Nephron progenitor cell (in vitro differentiated cells): ENCODE measurements around the gene DNPEP.

ENCODE experiments used
- DNase-seq: peaks from one replicate; pipeline ENCODE4 v3.0.0; 2021
- H3K27ac Mint-ChIP-seq: 2 replicates; pipeline ENCODE4 v1.8.0; 2021; ENCODE audit warnings: mild to moderate bottlenecking, moderate library complexity, mixed read lengths
- H3K27me3 Mint-ChIP-seq: 2 replicates; pipeline ENCODE4 v1.8.0; 2021; ENCODE audit warnings: mild to moderate bottlenecking, low read depth, mixed read lengths; ENCODE audit not compliant: poor library complexity
- H3K36me3 Mint-ChIP-seq: 2 replicates; pipeline ENCODE4 v1.8.0; 2021; ENCODE audit warnings: low read depth, mixed read lengths
- H3K4me1 Mint-ChIP-seq: 2 replicates; pipeline ENCODE4 v1.8.0; 2021; ENCODE audit warnings: mixed read lengths
- H3K4me3 Mint-ChIP-seq: 2 replicates; pipeline ENCODE4 v1.8.0; 2021; ENCODE audit warnings: mild to moderate bottlenecking, moderate library complexity, mixed read lengths
- H3K9me3 Mint-ChIP-seq: 2 replicates; pipeline ENCODE4 v1.8.0; 2021; ENCODE audit warnings: mild to moderate bottlenecking, moderate library complexity, mixed read lengths
- TF ChIP-seq, protein P1 (sequence below): fragments of 200-600 bp; sonication (generic); IDR thresholded peaks from 2 replicates; pipeline ENCODE4 v1.5.0; 2021; ENCODE audit warnings: antibody characterized with exemption

Gene DNPEP

DNA sequence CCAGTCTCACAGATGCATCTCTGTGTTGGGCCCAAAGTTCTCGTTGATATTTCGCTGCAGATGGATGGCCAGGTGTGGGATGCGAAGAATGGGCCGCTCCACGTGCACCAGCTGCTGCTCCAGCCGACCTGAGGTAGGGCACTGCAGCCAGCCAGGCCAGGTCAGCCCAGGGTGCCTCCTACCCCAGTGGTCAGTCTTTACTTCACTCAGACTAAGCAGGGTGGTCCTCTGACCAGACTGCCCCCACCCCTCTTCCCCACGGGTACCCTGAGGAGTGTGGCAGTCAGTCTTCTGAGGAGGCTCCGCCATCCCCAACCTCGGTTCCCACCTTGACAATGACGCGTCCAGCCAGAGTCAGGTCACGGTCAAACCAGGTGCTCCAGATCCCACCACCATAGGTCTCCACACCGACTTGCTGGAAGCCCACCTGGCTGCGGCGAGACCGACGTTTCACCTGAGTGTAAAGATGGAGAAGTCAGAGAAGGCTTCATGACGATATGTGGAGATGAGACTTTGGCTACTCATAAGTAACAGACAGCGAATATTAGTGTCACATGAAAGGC is 1.7 kb downstream of the DNPEP start:
- DNase-seq = no peak
- H3K4me3 Mint-ChIP-seq = peak overlapping the region; percentile 93
- peaks cover 15% of the 10 kb centered on the region for H3K27me3 Mint-ChIP-seq
- H3K36me3 Mint-ChIP-seq = peaks cover 38% of the 10 kb centered on the region
- TF ChIP-seq, protein P1, sequence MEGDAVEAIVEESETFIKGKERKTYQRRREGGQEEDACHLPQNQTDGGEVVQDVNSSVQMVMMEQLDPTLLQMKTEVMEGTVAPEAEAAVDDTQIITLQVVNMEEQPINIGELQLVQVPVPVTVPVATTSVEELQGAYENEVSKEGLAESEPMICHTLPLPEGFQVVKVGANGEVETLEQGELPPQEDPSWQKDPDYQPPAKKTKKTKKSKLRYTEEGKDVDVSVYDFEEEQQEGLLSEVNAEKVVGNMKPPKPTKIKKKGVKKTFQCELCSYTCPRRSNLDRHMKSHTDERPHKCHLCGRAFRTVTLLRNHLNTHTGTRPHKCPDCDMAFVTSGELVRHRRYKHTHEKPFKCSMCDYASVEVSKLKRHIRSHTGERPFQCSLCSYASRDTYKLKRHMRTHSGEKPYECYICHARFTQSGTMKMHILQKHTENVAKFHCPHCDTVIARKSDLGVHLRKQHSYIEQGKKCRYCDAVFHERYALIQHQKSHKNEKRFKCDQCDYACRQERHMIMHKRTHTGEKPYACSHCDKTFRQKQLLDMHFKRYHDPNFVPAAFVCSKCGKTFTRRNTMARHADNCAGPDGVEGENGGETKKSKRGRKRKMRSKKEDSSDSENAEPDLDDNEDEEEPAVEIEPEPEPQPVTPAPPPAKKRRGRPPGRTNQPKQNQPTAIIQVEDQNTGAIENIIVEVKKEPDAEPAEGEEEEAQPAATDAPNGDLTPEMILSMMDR = no peak
- peaks cover 21% of the 10 kb centered on the region for H3K4me1 Mint-ChIP-seq
- peaks cover 9% of the 10 kb centered on the region for H3K9me3 Mint-ChIP-seq
- no peak overlapping the region for H3K27ac Mint-ChIP-seq

DNA sequence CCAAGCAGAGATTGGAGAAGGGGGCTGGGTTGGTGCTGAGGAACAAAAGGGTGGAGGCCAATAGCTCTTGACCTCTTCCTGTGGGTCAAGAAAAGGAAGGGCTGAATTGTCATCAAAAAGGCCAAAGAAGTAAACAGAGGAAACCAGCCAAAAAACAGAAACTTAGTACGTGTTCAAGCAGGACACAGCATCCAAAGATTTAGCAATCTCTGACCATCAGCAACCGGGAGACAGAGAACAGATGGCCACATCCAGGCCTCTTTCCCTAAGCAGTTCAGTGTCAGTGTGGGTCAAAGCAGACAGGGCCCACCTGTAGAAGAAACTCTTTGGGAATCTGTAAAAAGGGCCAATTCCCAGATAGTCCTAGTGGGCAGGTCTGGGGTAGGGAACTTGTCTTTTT is 2.9 kb downstream of the DNPEP start:
- TF ChIP-seq, protein P1 = no peak
- peaks cover 21% of the 10 kb centered on the region for H3K4me1 Mint-ChIP-seq
- no peak overlapping the region for H3K4me3 Mint-ChIP-seq
- peaks cover 40% of the 10 kb centered on the region for H3K36me3 Mint-ChIP-seq
- H3K27ac Mint-ChIP-seq = no peak overlapping the region
- H3K9me3 Mint-ChIP-seq = peaks cover 1% of the 10 kb centered on the region
- DNase-seq = no peak
- H3K27me3 Mint-ChIP-seq = peaks cover 13% of the 10 kb centered on the region

DNA sequence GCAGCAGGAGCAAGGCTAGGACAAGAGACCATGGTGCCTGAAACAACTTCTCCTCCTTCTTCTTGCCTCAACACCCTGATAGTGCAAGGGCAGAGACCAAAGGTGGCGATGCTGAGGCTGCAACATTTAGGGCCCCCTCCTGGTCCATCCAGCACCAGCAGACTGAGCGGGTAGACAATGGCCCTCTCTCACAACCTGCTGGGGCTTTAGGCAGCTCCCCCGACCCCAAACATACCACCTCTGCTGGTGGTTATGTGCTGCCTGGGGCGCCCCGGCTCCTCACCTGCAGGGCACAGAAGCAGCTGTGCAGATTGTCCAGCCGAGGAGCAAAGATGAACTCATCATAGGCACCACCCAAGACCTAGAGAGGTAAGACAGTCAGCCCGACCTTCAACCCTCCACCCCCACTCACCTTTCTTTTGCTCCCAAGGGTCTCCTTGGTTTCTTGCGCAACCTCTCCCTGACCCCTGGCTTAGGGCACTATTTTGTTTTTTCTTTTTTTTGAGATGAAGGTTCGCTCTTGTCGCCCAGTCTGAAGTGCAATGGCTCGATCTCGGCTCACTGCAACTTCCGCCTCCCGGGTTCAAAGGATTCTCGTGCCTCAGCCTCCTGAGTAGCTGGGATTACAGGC is 3.5 kb downstream of the DNPEP start:
- DNase-seq = no peak
- Mint-ChIP-seq H3K4me3 (no peak overlapping the region), H3K27ac (no peak overlapping the region), H3K27me3 (peaks cover 11% of the 10 kb centered on the region), H3K9me3 (no peaks in the 10 kb centered on the region), H3K4me1 (peaks cover 20% of the 10 kb centered on the region), H3K36me3 (peaks cover 40% of the 10 kb centered on the region)
- TF ChIP-seq, protein P1 = no peak

DNA sequence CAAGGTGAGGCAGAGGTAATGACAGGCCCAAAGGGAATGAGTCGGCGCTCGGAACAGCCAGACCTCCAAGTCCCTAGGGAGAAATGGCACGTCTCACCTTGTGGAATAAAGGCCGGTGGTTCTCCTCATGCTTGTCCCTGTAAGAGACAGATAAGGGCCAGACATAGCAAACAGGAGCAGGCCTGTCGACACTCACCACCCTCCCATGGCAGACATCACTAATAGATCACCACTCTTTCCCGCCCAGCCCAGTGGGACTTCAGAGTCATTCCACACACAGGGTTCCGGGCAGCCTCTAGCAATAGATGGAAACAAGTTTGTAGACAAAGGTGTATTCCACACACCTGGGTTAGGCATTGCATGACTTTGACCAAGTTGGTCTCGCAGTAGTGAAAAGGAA is 6.3 kb downstream of the DNPEP start:
- H3K4me3 Mint-ChIP-seq = no peak overlapping the region
- H3K27me3 Mint-ChIP-seq = peaks cover 10% of the 10 kb centered on the region
- no peak overlapping the region for H3K27ac Mint-ChIP-seq
- H3K9me3 Mint-ChIP-seq = no peaks in the 10 kb centered on the region
- no peak for DNase-seq
- TF ChIP-seq, protein P1 = no peak
- peaks cover 8% of the 10 kb centered on the region for H3K4me1 Mint-ChIP-seq
- H3K36me3 Mint-ChIP-seq = peaks cover 53% of the 10 kb centered on the region

DNA sequence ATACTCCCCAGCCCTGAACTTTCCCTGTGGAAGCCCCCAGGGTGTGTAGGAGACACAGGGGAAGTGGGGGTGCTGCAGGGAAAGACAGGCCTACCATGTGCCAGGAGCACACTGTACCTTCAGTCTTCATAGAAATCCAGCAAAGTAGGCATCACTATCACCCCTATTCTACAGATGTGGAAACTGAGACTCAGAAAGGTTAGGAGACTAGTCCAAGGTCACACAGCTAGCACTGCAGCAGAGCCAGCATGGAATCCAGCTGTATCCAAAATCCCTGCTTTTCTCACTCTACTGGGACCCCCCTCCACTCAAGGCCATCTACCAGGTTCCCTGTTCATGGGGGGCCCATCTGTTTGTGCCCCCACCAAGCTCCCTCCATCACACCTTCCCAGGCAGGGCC is 6.8 kb downstream of the DNPEP start:
- H3K36me3 Mint-ChIP-seq = peaks cover 53% of the 10 kb centered on the region
- TF ChIP-seq, protein P1 = no peak
- peaks cover 4% of the 10 kb centered on the region for H3K27me3 Mint-ChIP-seq
- H3K27ac Mint-ChIP-seq = no peak overlapping the region
- DNase-seq = no peak
- H3K4me3 Mint-ChIP-seq = no peak overlapping the region
- H3K4me1 Mint-ChIP-seq = peaks cover 4% of the 10 kb centered on the region
- no peaks in the 10 kb centered on the region for H3K9me3 Mint-ChIP-seq
